ENCODE measurements around the gene DAAM2. TPM values are rescaled to one million over a fixed set of nuclear protein-coding genes. Genes with fewer than 3 reads are reported as not detected.

The DAAM2 gene
- total and polyA plus RNA-seq, 9 of the 15 experiments (the other 6 are each of a cell fraction or from before 2014, with no cell fraction given): 0.01 to 0.07 TPM; not detected in 7

DNA sequence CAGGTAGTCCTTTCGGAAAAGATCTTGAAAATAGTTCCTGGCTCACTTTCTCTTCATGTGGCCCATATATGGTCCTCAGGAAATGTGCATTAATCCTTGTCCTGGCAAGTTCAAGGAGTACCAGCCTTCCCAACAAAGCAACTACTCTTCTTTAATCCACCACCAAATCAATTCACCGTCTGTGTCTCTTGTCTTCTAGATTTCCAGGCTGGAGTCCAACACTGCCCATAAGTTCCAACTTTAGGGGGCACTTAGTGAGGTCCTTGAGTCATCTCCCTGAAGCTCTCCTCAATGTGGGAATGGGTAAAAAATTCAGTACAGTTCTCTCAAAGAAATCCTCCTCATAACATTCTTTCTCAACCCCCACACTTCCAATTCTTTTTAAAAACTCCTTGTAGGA is 6.9 kb upstream of the DAAM2 start:
- BruUV-seq (replicated peaks): no TSS peak
- FAIRE-seq: no peak

More for the DNA sequence above, 6.9 kb upstream of the DAAM2 start:
- no peak overlapping the region for H3K4me3 ChIP-seq
- ChIA-PET POLR2A (interaction anchor here (0.8 kb wide), 1 partner anchor 11 kb away, joined by 4 read pairs; no protein-coding TSS in a partner anchor), CTCF (ENCODE audit: low intra/inter-chr PET ratio) (no interaction called here)
- H4K20me1 ChIP-seq (replicated peaks; ENCODE audit: control insufficient read depth, insufficient read depth, low read length): no peaks in the 10 kb centered on the region
- DNase-seq (ENCODE audit: extremely low read depth in 1 of 4, low spot score in 3 of 4): no peak
- H3K36me3 ChIP-seq (ENCODE audit: control insufficient read depth, insufficient read depth, low read length): no peaks in the 10 kb centered on the region
- TF ChIP-seq TAF15 (IDR thresholded peaks at IDR 0.05; ENCODE audit: low read depth, low read length) (no peak), TSC22D4 (tag; IDR thresholded peaks at IDR 0.05) (no peak), ZNF146 (CRISPR knock-in tag; IDR thresholded peaks at IDR 0.05; ENCODE audit: unreplicated experiment) (no peak), ZNF197 (CRISPR knock-in tag; IDR thresholded peaks at IDR 0.05; ENCODE audit: low read depth) (no peak)
- TF ChIP-seq, protein P1, sequence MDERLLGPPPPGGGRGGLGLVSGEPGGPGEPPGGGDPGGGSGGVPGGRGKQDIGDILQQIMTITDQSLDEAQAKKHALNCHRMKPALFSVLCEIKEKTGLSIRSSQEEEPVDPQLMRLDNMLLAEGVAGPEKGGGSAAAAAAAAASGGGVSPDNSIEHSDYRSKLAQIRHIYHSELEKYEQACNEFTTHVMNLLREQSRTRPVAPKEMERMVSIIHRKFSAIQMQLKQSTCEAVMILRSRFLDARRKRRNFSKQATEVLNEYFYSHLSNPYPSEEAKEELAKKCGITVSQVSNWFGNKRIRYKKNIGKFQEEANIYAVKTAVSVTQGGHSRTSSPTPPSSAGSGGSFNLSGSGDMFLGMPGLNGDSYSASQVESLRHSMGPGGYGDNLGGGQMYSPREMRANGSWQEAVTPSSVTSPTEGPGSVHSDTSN (CRISPR knock-in tag; IDR thresholded peaks at IDR 0.05; ENCODE audit: low read depth): no peak
- TF ChIP-seq, protein P1 (tag; conservative IDR thresholded peaks at IDR 0.05; ENCODE audit: low read depth): no peak
- 0 out of 5 replicates have a peak, but pooled peaks cover 2 to 3% of the 10 kb centered on the region in 2 experiments for H3K27me3 ChIP-seq (ENCODE audit: control insufficient read depth in 2 of 2, insufficient read depth in 2 of 2, low read length in 2 of 2)
- no peak overlapping the region for H3K9ac ChIP-seq (ENCODE audit: insufficient read depth in 1 of 2, low read depth in 2 of 2, low read length in 2 of 2)
- no peaks in the 10 kb centered on the region for H3K9me3 ChIP-seq (replicated peaks; ENCODE audit: control insufficient read depth, insufficient read depth, low read depth, low read length)
- in situ Hi-C loops (cut with MboI): no loop called here
- intact Hi-C loops (cut with micrococcal nuclease): no loop called here
- H3K79me2 ChIP-seq (ENCODE audit: control insufficient read depth, insufficient read depth, low read length): no peaks in the 10 kb centered on the region
- no peaks in the 10 kb centered on the region for H3K4me1 ChIP-seq (replicated peaks in 1 of 2; ENCODE audit: control insufficient read depth in 2 of 2, insufficient read depth in 2 of 2, low read length in 2 of 2)
- no peak overlapping the region for H3K4me2 ChIP-seq (ENCODE audit: insufficient read depth, low read length)
- 0% methylated on average over 2 of the region's 2 CpGs for WGBS (ENCODE audit: insufficient coverage, low coverage, missing lambda C conversion rate)
- no peak overlapping the region for H3K27ac ChIP-seq (ENCODE audit: extremely low read depth, low read depth, low read length)
- no peak for ATAC-seq
- H3K9me1 ChIP-seq (ENCODE audit: control insufficient read depth, insufficient read depth, low read length): no peaks in the 10 kb centered on the region
- no peak overlapping the region for H2AFZ ChIP-seq (ENCODE audit: low read depth, low read length)
